A549 (cell line): ENCODE results near the gene HPCAL1. TPM values are rescaled to one million over a fixed set of nuclear protein-coding genes. Genes with fewer than 3 reads are reported as not detected.

Experiments used
- ATAC-seq, 2 experiments: fragments of 200-7000 bp in 1 of 2; fragments of >200 bp in 1 of 2; cut with Nextera tagmentation in 1 of 2; cut with Tn5 transposase in 1 of 2; 3 replicates each; pipeline versions ENCODE4 v1.8.0 to v1.9.1; 2018 to 2020; ENCODE audit warnings: mild to moderate bottlenecking in 1 of 2, moderate library complexity in 1 of 2
- CTCF ChIA-PET: fragments of 300-600 bp; sonication (Branson Sonifier 250); formaldehyde crosslinking; extraction: SDS; loops from one replicate; lab custom pipeline; 2021; ENCODE audit warnings: antibody characterized with exemption, inconsistent platforms; lab: Yijun Ruan, JAX
- POLR2A ChIA-PET: fragments of 350-600 bp; formaldehyde crosslinking; extraction: SDS; loops from one replicate; lab custom pipeline; 2021; ENCODE audit warnings: antibody characterized with exemption, inconsistent platforms; lab: Yijun Ruan, JAX
- DNase-seq, 2 experiments: peaks; one replicate each; pipeline versions ENCODE4 v3.0.0 to v3.0.0-alpha.2; 2011 to 2016; ENCODE audit warnings: low read depth in 1 of 2, low spot score in 1 of 2
- FAIRE-seq: peaks from 2 replicates; lab custom pipeline; 2011; peaks lifted over from hg19 to GRCh38; lab: Jason Lieb, UNC
- H3K27ac ChIP-seq, 2 experiments: fragments of >200 bp; sonication (Bioruptor Twin); formaldehyde crosslinking; 3 replicates each; pipeline ENCODE4 v1.5.1; 2016 to 2017
- H3K4me1 ChIP-seq: fragments of >200 bp; sonication (Bioruptor Twin); formaldehyde crosslinking; 3 replicates; pipeline ENCODE4 v1.6.1; 2016
- H3K4me2 ChIP-seq: fragments of >200 bp; sonication (Bioruptor Twin); formaldehyde crosslinking; 3 replicates; pipeline ENCODE4 v1.6.1; 2016
- H3K4me3 ChIP-seq: fragments of >200 bp; sonication (Bioruptor Twin); formaldehyde crosslinking; 3 replicates; pipeline ENCODE4 v1.5.1; 2016
- H3K9me3 ChIP-seq: fragments of >200 bp; sonication (Bioruptor Twin); formaldehyde crosslinking; 3 replicates; pipeline ENCODE4 v1.6.1; 2016
- CBX2 ChIP-seq: fragments of 200-600 bp; sonication (generic); IDR thresholded peaks from 2 replicates; pipeline ENCODE4 v1.6.1; 2016; ENCODE audit warnings: low read depth, mild to moderate bottlenecking, borderline replicate concordance
- CBX8 ChIP-seq: fragments of 200-600 bp; sonication (generic); IDR thresholded peaks from 2 replicates; pipeline ENCODE4 v1.6.1; 2016
- EP300 ChIP-seq, 2 experiments: fragments of >200 bp; sonication (Bioruptor Twin); formaldehyde crosslinking; IDR thresholded peaks; 2 replicates in 1 of 2; 3 replicates in 1 of 2; pipeline ENCODE4 v1.6.1; 2016 to 2017
- FOSL2 ChIP-seq, 2 experiments: fragments of 450-650 bp in 1 of 2; fragments of >200 bp in 1 of 2; sonication (Bioruptor Twin) in 1 of 2; formaldehyde crosslinking; IDR thresholded peaks; 2 replicates each; pipeline versions ENCODE4 v1.5.0 to v1.6.1; 2016 to 2020; ENCODE audit warnings: mild to moderate bottlenecking in 1 of 2, moderate library complexity in 1 of 2
- FOXS1 ChIP-seq: fragments of 250-450 bp; sonication (Bioruptor Pico); IDR thresholded peaks from 2 replicates; pipeline ENCODE4 v1.5.0; 2020; ENCODE audit warnings: mild to moderate bottlenecking, moderate library complexity
- GATA3 ChIP-seq: IDR thresholded peaks from 2 replicates; pipeline ENCODE4 v1.6.1; 2012; ENCODE audit warnings: borderline replicate concordance
- HOXB13 ChIP-seq: fragments of 250-450 bp; sonication (Bioruptor Pico); IDR thresholded peaks from 2 replicates; pipeline ENCODE4 v1.5.0; 2020; ENCODE audit warnings: low read depth, mild to moderate bottlenecking, moderate library complexity
- HOXB5 ChIP-seq: fragments of 250-450 bp; sonication (Bioruptor Pico); IDR thresholded peaks from 2 replicates; pipeline ENCODE4 v1.5.0; 2020; ENCODE audit warnings: mild to moderate bottlenecking, moderate library complexity
- JUN ChIP-seq, 2 experiments: fragments of >200 bp; sonication (Bioruptor Twin); formaldehyde crosslinking; IDR thresholded peaks; 2 replicates in 1 of 2; 3 replicates in 1 of 2; pipeline ENCODE4 v1.6.1; 2016 to 2017
- MAFK ChIP-seq: fragments of 450-650 bp; IDR thresholded peaks from 2 replicates; pipeline ENCODE4 v1.6.1; 2014; ENCODE audit not compliant: partially characterized antibody
- MYC ChIP-seq: IDR thresholded peaks from 2 replicates; pipeline ENCODE4 v1.6.1; 2012; ENCODE audit warnings: mild to moderate bottlenecking, inconsistent platforms, low read length, improper control_type of control experiment, borderline replicate concordance
- NR3C1 ChIP-seq: fragments of >200 bp; sonication (Bioruptor Twin); formaldehyde crosslinking; IDR thresholded peaks from 3 replicates; pipeline ENCODE4 v1.6.1; 2017
- RAD21 ChIP-seq, 2 experiments: fragments of >200 bp in 1 of 2; sonication (Bioruptor Twin) in 1 of 2; formaldehyde crosslinking in 1 of 2; IDR thresholded peaks in 1 of 2; conservative IDR thresholded peaks in 1 of 2; 2 replicates in 1 of 2; 3 replicates in 1 of 2; pipeline ENCODE4 v1.6.1; 2012 to 2018; ENCODE audit warnings: inconsistent platforms in 1 of 2
- RCOR1 ChIP-seq: fragments of 150-350 bp; IDR thresholded peaks from 2 replicates; pipeline ENCODE4 v1.6.1; 2014; ENCODE audit warnings: antibody characterized with exemption, low read length, low read depth
- RFX5 ChIP-seq: fragments of 450-650 bp; IDR thresholded peaks from 2 replicates; pipeline ENCODE4 v1.7.1; 2014; ENCODE audit warnings: antibody characterized with exemption, mild to moderate bottlenecking, moderate library complexity
- RNF2 ChIP-seq: fragments of 200-600 bp; sonication (generic); IDR thresholded peaks from 2 replicates; pipeline ENCODE4 v1.6.1; 2016; ENCODE audit warnings: low read depth, mild to moderate bottlenecking, antibody characterized with exemption, moderate library complexity, borderline replicate concordance
- SMC3 ChIP-seq: fragments of >200 bp; sonication (Bioruptor Twin); formaldehyde crosslinking; IDR thresholded peaks from 3 replicates; pipeline ENCODE4 v1.6.1; 2018; ENCODE audit warnings: inconsistent platforms
- SREBF2 ChIP-seq: fragments of 450-650 bp; IDR thresholded peaks from 2 replicates; pipeline ENCODE4 v1.6.1; 2014; ENCODE audit warnings: mild to moderate bottlenecking, moderate library complexity
- ZFP36 ChIP-seq: fragments of 450-650 bp; IDR thresholded peaks from 2 replicates; pipeline ENCODE4 v1.6.1; 2014; ENCODE audit warnings: borderline replicate concordance; ENCODE audit not compliant: partially characterized antibody
- WGBS: methylation state at CpG from one replicate; pipeline ENCODE4 v1.1.6; 2017; ENCODE audit errors: missing lambda C conversion rate; 5-methylcytosine and 5-hydroxymethylcytosine counted together
- polyA plus RNA-seq, 4 experiments: library from polyadenylated mRNA; depleted of rRNA in 3 of 4; stranded (reverse); fragments of >200 nt; fragmentation: RNase III in 1 of 4; extraction: RNeasy Plus Mini Kit Qiagen cat#74134 plus additional on column Dnase treatment in 1 of 4; gene quantifications; 2 replicates in 3 of 4; 3 replicates in 1 of 4; pipeline ENCODE4 v1.2.3, GENCODE V29; 2011 to 2017
- TF ChIP-seq, protein P1 (sequence below): fragments of >200 bp; sonication (Bioruptor Twin); formaldehyde crosslinking; IDR thresholded peaks from 3 replicates; pipeline ENCODE4 v1.5.1; 2016
- TF ChIP-seq, protein P2 (sequence below): fragments of >200 bp; sonication (Bioruptor Twin); formaldehyde crosslinking; IDR thresholded peaks from 3 replicates; pipeline ENCODE4 v1.6.1; 2016
- TF ChIP-seq, protein P3 (sequence below): IDR thresholded peaks from 2 replicates; pipeline ENCODE4 v1.6.1; 2012; ENCODE audit warnings: low read depth, borderline replicate concordance

HPCAL1 gene
- polyA plus RNA-seq, 2 of the 4 experiments (the other 2 are of a cell fraction) = 44.4 to 66.4 TPM

DNA sequence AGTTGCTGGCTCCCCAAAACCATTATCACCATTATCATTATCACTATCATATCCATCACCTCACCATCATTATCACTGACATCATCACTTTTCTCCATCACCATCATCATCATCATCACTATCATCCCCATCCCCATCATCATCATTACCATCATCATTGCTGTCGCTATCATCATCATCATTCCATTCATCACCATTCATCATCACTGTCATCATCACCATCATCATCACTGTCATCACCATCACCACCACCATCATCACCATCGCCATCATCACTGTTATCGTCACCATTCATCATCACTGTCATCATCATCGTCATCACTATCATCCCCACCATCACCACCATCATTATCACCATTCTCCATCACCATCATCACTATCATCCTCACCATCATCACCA lies 9.0 kb downstream of the HPCAL1 start:
- H3K27ac ChIP-seq = no peak overlapping the region
- no peak for FAIRE-seq
- WGBS = 81% methylated on average over 4 of the region's 4 CpGs
- H3K4me2 ChIP-seq = no peak overlapping the region
- H3K4me3 ChIP-seq = no peak overlapping the region
- TF ChIP-seq JUN (IDR thresholded peaks at IDR 0.05) (no peak), RAD21 (conservative IDR thresholded peaks at IDR 0.05 in 1 of 2, IDR thresholded peaks at IDR 0.05 in 1 of 2) (no peak), RNF2 (no peak), ZFP36 (no peak), MAFK (peak; percentile 87)
- TF ChIP-seq, protein P1, sequence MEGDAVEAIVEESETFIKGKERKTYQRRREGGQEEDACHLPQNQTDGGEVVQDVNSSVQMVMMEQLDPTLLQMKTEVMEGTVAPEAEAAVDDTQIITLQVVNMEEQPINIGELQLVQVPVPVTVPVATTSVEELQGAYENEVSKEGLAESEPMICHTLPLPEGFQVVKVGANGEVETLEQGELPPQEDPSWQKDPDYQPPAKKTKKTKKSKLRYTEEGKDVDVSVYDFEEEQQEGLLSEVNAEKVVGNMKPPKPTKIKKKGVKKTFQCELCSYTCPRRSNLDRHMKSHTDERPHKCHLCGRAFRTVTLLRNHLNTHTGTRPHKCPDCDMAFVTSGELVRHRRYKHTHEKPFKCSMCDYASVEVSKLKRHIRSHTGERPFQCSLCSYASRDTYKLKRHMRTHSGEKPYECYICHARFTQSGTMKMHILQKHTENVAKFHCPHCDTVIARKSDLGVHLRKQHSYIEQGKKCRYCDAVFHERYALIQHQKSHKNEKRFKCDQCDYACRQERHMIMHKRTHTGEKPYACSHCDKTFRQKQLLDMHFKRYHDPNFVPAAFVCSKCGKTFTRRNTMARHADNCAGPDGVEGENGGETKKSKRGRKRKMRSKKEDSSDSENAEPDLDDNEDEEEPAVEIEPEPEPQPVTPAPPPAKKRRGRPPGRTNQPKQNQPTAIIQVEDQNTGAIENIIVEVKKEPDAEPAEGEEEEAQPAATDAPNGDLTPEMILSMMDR = no peak
- TF ChIP-seq, protein P2, sequence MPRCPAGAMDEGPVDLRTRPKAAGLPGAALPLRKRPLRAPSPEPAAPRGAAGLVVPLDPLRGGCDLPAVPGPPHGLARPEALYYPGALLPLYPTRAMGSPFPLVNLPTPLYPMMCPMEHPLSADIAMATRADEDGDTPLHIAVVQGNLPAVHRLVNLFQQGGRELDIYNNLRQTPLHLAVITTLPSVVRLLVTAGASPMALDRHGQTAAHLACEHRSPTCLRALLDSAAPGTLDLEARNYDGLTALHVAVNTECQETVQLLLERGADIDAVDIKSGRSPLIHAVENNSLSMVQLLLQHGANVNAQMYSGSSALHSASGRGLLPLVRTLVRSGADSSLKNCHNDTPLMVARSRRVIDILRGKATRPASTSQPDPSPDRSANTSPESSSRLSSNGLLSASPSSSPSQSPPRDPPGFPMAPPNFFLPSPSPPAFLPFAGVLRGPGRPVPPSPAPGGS = no peak
- POLR2A ChIA-PET = no interaction called here
- H3K4me1 ChIP-seq = peaks cover 12% of the 10 kb centered on the region; the same call in 2 of the 3 replicates
- ATAC-seq = no peak
- CTCF ChIA-PET = interaction anchor here (1.2 to 1.8 kb wide), 5 partner anchors 10 to 169 kb away, joined by 3 to 6 read pairs (median 5); no protein-coding TSS in a partner anchor
- H3K9me3 ChIP-seq = no peaks in the 10 kb centered on the region
- DNase-seq = no peak

DNA sequence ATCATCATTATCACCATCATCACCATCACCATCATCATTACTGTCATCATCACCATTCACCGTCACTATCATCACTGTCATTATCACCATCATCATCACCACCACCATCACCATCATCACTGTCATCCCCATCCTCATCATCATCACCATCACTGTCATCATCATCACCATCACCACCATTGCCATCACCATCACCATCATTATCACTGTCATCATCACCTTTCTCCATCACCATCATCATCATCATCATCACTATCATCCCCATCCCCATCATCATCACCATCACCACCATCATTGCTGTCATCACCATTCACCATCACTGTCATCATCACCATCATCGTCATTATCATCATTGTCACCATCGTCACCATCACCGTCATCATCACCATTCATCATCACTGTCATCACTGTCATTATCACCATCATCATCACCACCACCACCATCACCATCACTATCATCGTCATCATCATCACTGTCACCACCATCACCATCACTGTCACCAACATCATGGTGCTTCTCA lies 9.8 kb downstream of the HPCAL1 start:
- no peak overlapping the region for H3K27ac ChIP-seq
- CTCF ChIA-PET = interaction anchor here (1.8 kb wide), 1 partner anchor 11 kb away, joined by 5 read pairs; no protein-coding TSS in a partner anchor
- no peak for FAIRE-seq
- H3K4me3 ChIP-seq = no peak overlapping the region
- no peaks in the 10 kb centered on the region for H3K9me3 ChIP-seq
- 94% methylated on average over 5 of the region's 5 CpGs for WGBS
- TF ChIP-seq HOXB5 (no peak), HOXB13 (CRISPR knock-in tag) (no peak)
- TF ChIP-seq, all 56 proteins: peak for 0
- DNase-seq (no peak), ATAC-seq (no peak)
- POLR2A ChIA-PET = no interaction called here
- Histone ChIP-seq H3K4me1 (peaks cover 6% of the 10 kb centered on the region; the same call in 2 of the 3 replicates), H3K4me2 (no peak overlapping the region)

DNA sequence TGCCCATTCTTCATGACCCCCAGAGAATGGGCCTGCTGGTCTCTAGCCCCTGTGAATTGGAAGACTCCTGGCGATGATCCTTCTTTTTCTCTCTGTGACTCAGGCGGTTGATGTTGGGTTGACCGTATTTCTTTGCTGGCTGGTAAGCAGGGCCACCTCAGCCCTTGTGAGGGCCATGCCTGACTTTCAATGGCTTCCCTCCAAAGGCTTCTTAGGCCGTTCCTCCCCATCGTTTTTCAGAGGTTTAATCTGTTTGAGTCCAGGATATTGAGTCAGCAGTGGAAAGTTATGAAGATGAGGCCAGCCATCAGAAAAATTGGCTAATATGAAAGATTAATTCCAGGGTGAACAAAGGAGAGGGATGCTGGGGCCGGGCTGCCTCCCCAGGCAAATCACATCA lies 13.6 kb downstream of the HPCAL1 start:
- FAIRE-seq (no peak), ATAC-seq (no peak)
- H3K4me1 ChIP-seq = peaks cover 6% of the 10 kb centered on the region; the same call in 2 of the 3 replicates
- POLR2A ChIA-PET = no interaction called here
- peaks cover 14% of the 10 kb centered on the region for H3K9me3 ChIP-seq
- TF ChIP-seq SMC3 = no peak
- TF ChIP-seq CBX2 = no peak
- no peak for TF ChIP-seq MYC
- TF ChIP-seq, protein P3, sequence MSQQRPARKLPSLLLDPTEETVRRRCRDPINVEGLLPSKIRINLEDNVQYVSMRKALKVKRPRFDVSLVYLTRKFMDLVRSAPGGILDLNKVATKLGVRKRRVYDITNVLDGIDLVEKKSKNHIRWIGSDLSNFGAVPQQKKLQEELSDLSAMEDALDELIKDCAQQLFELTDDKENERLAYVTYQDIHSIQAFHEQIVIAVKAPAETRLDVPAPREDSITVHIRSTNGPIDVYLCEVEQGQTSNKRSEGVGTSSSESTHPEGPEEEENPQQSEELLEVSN = no peak
- no peak for TF ChIP-seq GATA3
- TF ChIP-seq CBX8 = no peak
- no peak for TF ChIP-seq RCOR1
- TF ChIP-seq NR3C1 = no peak
- no peak for TF ChIP-seq RFX5
- TF ChIP-seq SREBF2 = no peak
- no peak for TF ChIP-seq FOXS1 (CRISPR knock-in tag)
- no peak for TF ChIP-seq HOXB13 (CRISPR knock-in tag)
- TF ChIP-seq RNF2 = no peak
- TF ChIP-seq EP300 (IDR thresholded peaks at IDR 0.05) = no peak
- no peak for TF ChIP-seq FOSL2 (IDR thresholded peaks at IDR 0.05)
- TF ChIP-seq FOSL2 (CRISPR knock-in tag; IDR thresholded peaks at IDR 0.05) = no peak
- TF ChIP-seq ZFP36 = no peak
- TF ChIP-seq, all 56 proteins: peak for 0
- DNase-seq = no peak
- CTCF ChIA-PET = interaction anchor here (0.7 to 1.2 kb wide), 4 partner anchors 10 to 174 kb away, joined by 3 read pairs; no protein-coding TSS in a partner anchor
- H3K4me3 ChIP-seq = no peak overlapping the region
- H3K27ac ChIP-seq = peak overlapping the region in 1 of 2 experiments; percentile 31; a peak in 1 of 6 replicates
- no peak overlapping the region for H3K4me2 ChIP-seq
- WGBS = 78% methylated on average over 6 of the region's 6 CpGs
